Lower leg skin (tissue), 4 donors: ENCODE data around the gene CYTH1. TPM values are rescaled to one million over a fixed set of nuclear protein-coding genes. Genes with fewer than 3 reads are reported as not detected.

Source experiments
- DNase-seq, 2 donors: peaks; one replicate each; pipeline ENCODE4 v3.0.0-alpha.2; 2019; ENCODE audit warnings: low spot score in 2 of 2
- H3K4me3 ChIP-seq: fragments of 200-600 bp; sonication (generic); 2 replicates; pipeline ENCODE4 v1.5.1; 2017; ENCODE audit warnings: mild to moderate bottlenecking, low read depth; ENCODE audit not compliant: poor library complexity, severe bottlenecking
- POLR2A ChIP-seq, 2 donors: fragments of 450-650 bp; IDR thresholded peaks; one replicate each; pipeline ENCODE4 v1.6.1; 2016 to 2017; ENCODE audit warnings: antibody characterized with exemption in 2 of 2, mild to moderate bottlenecking in 1 of 2, moderate library complexity in 1 of 2
- WGBS, 2 donors: methylation state at CpG; one replicate each; pipeline ENCODE4 v1.1.5; 2018; 5-methylcytosine and 5-hydroxymethylcytosine counted together
- intact Hi-C: fragments of 100-400 bp; cut with DNase I; formaldehyde crosslinking; loops from one replicate; pipeline ENCODE4 v1.15.0; 2023; ENCODE audit warnings: low total_unique reads
- total RNA-seq, 4 donors: library from RNA; depleted of rRNA; stranded (reverse); fragments of >200 nt; gene quantifications; one replicate each; pipeline ENCODE4 v1.1.0, GENCODE V29; 2016
- TF ChIP-seq, protein P1 (sequence below), 3 donors: fragments of 450-650 bp; IDR thresholded peaks; one replicate each; pipeline ENCODE4 v1.5.1; 2016; ENCODE audit warnings: antibody characterized with exemption in 3 of 3, mild to moderate bottlenecking in 3 of 3, moderate library complexity in 2 of 3

The CYTH1 gene
- total RNA-seq, 4 donors from 2014 or later = 53.7 to 79.4 (median 63.9) TPM

DNA sequence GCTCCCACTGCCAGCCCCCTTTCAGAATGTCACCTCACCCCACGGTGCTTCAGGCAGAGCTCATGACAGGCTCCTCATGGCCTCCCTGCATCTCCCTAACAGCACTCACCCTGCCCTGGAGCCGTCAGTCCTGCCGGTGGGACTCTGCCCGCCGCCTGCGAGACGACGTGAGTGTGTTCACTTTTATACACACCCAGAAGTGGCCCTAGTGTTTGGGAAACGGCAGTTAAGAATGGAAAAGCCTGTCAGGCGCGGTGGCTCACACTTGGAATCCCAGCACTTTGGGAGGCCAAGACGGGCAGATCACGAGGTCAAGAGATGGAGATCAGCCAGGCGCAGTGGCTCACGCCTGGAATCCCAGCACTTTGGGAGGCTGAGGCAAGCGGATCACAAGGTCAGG, 12.3 kb upstream of the CYTH1 start:
- H3K4me3 ChIP-seq = no peak overlapping the region
- WGBS, 2 donors = 82 to 88% methylated on average over 16 of the region's 16 CpGs
- TF ChIP-seq POLR2A (IDR thresholded peaks at IDR 0.05) = no peak
- TF ChIP-seq, protein P1, sequence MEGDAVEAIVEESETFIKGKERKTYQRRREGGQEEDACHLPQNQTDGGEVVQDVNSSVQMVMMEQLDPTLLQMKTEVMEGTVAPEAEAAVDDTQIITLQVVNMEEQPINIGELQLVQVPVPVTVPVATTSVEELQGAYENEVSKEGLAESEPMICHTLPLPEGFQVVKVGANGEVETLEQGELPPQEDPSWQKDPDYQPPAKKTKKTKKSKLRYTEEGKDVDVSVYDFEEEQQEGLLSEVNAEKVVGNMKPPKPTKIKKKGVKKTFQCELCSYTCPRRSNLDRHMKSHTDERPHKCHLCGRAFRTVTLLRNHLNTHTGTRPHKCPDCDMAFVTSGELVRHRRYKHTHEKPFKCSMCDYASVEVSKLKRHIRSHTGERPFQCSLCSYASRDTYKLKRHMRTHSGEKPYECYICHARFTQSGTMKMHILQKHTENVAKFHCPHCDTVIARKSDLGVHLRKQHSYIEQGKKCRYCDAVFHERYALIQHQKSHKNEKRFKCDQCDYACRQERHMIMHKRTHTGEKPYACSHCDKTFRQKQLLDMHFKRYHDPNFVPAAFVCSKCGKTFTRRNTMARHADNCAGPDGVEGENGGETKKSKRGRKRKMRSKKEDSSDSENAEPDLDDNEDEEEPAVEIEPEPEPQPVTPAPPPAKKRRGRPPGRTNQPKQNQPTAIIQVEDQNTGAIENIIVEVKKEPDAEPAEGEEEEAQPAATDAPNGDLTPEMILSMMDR (IDR thresholded peaks at IDR 0.05) = no peak
- no peak for DNase-seq
- intact Hi-C loops = no loop called here

DNA sequence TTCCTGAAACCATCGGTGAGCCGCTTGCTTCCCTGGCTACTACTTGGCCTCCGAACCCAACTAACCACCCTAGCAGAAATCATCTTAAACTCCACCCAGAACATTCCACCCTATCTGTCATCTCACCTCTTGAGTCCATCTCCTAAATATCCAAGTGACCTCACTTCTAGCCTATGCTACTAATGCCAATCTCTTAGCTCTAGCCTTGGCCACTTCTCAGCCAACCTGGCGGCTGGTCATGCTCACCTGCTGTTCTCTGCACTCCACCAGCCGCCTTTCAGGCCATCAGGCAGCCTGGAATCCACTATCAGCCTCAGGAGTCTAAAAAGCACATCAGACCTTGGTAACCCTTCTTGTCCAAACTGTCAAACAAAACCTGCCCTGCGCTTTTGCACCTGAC, 11.9 kb upstream of the CYTH1 start:
- TF ChIP-seq, protein P1 (IDR thresholded peaks at IDR 0.05) = no peak
- no peak for TF ChIP-seq POLR2A (IDR thresholded peaks at IDR 0.05)
- WGBS, 2 donors = 82 to 87% methylated on average over 6 of the region's 6 CpGs
- no peak for DNase-seq
- intact Hi-C loops = no loop called here
- no peak overlapping the region for H3K4me3 ChIP-seq

DNA sequence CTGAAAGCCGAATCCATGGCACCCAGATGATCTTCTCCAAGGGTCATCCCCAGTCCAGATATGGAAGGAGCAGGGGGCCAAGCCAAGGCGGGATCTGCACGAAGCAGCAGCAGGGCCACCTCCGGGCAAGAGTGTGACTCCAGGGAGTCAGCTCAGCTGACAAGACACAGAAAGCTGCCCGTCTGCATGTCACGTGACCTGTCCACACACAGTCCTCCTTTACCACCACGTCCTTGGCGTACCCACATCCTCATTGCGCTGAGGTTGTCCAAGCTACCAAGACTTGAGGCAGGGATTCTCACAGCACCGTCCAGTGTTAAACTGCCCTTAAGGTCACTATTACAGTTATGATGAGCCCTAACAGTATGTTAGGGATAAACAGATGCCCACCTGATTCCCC, 11.3 kb upstream of the CYTH1 start:
- H3K4me3 ChIP-seq = no peak overlapping the region
- 80 to 95% methylated on average over 10 of the region's 10 CpGs for WGBS, 2 donors
- intact Hi-C loops = no loop called here
- TF ChIP-seq POLR2A (IDR thresholded peaks at IDR 0.05) = no peak
- TF ChIP-seq, protein P1 (IDR thresholded peaks at IDR 0.05) = no peak
- no peak for DNase-seq

DNA sequence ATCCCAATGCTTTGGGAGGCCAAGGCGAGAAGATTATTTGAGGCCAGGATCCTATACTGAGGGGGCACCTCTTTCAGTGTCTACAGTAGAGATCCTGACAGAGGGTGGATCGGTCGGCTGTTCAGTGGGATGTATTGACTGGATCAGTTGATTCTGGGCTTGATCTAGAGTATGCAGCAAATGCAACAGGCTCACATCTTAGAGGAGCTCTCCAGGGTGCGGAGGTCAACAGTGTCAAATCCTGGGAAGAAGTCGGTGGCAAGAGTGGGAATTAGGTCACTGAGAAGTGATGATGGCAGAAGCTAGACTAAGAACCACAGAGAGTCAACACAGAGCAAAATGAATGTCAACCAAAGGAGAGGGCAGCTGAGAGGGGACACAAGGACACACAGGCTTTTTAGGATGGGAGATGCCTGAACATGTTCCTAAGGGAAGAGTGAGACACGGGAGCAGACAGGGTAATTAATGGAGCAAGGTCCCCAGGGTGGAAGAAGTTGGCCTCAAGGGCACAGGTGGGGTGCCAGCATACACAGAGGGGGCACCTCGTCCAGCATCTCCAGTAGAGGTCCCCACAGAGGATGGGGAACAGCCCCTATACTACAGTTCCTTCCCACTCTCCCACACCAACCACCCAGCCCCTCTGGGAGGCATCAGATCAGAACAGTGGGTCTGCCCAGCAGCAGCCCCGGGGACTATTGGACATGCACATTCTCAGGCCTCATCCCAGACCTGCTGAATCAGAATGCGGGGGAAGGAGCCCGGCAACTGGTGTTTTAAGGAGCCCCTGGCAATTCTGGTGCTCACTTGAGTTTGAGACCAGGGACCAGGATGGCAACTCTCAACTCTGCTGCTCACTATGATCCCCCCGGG, 10.0 kb upstream of the CYTH1 start:
- DNase-seq = no peak
- TF ChIP-seq, protein P1 (IDR thresholded peaks at IDR 0.05) = no peak
- no peak for TF ChIP-seq POLR2A (IDR thresholded peaks at IDR 0.05)
- no peak overlapping the region for H3K4me3 ChIP-seq
- intact Hi-C loops = no loop called here
- WGBS, 2 donors = 81 to 83% methylated on average over 11 of the region's 11 CpGs

DNA sequence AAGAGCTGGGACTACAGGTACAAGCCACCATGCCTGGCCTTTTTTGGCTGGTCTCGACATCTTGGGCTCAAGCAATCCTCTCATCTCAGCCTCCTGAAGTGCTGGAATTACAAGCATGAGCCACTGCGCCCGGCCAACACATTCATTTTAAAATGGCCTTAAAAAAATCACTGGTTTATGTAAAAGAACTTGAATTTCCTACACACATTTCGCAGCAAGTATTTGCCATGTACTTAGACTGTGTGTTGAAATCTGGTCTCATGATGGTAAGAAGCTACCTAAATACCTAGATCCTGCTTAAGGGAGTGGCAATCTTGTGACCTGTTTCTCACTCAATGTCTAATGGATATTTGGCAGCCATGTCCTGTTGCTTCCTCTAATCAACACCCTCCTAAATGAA, 8.5 kb upstream of the CYTH1 start:
- H3K4me3 ChIP-seq = no peak overlapping the region
- no peak for DNase-seq
- intact Hi-C loops = no loop called here
- TF ChIP-seq, protein P1 (IDR thresholded peaks at IDR 0.05) = no peak
- no peak for TF ChIP-seq POLR2A (IDR thresholded peaks at IDR 0.05)
- 84 to 85% methylated on average over 4 of the region's 4 CpGs for WGBS, 2 donors
